ACHN (cell line): Measurements from ENCODE around the gene USP21.

Experiments
- DNase-seq: peaks from one replicate; pipeline ENCODE4 v3.0.0-alpha.2; 2015
- in situ Hi-C: cut with HindIII; loops from 2 replicates; pipeline ENCODE4 v1.10.0; 2017; ENCODE audit warnings: low sequenced_read_pairs, low pct_ligation_motif_present, low pct_unique_long_range_greater_than_20kb

USP21 gene

DNA sequence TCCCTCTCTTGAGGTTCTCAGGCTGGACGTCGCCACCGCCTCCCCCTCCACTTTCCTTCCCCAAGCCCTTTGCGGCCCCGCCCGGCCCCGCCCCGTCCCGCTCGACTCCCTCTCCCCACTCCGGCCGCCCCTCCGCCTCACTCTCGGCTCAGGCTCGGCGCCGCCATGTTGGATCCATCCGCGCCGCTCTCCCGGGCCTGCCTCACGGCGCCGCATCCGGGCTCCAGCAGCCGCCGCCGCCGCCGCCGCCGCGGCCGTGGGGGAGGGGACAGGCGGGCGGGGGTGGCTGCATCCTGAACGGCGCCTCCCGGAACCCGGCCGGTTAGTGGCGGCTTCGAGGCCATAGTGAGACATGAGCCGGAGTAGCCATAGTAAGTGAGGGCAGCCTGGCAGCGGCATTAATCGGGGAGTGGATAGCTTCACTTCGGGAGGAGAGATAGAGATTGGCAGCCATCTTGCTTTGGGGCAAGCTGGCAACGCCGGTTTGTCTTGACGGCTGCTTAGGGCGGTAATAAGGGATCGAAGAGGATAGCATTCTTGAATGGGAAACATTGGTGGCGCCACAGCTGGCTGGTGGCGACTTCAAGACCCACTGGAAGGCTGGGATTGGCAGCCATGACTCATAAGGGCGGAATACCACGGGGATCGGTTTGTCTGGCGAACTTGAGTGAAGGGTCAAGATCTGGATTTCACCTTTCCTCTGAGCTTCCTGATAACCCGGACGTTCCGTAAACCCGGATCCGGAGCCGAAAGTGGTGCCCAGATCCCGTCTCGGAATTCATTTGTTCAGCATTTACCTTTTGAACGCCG, 26.7 kb upstream of the USP21 start, which contains the start of gene DEDD:
Gene DEDD (minus strand): TSS at position 258 of the 810 bp plus-strand sequence. CDS start 8,205 bp downstream, outside the sequence.
- in situ Hi-C loops, result no loop called here
- peak; percentile 98 for DNase-seq

DNA sequence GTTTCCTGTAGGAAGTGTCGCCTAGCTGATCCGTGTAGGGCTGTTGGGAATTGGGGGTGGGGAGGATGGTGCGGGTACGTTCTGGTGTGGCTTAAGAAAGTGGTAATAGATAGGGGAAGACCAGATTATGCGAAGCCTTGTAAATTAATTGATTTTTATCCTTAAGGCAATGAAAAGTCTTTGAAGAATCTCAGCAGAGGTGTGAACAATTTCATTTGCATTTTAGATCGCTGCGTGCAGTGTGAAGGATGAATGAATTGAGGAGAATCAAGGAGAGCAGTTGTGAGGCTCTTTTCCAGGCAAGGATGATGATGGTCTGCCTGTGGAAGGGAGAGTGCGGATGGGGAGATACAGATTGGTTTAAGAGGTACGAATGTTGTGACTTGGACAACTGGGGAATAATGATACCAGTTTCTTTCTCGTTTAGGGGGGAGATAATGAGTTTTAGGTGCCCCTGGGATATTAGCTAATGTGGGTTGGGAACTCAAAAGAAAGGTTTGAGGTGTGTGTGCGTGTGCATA, 26.0 kb upstream of the USP21 start:
- in situ Hi-C loops, result no loop called here
- no peak for DNase-seq

DNA sequence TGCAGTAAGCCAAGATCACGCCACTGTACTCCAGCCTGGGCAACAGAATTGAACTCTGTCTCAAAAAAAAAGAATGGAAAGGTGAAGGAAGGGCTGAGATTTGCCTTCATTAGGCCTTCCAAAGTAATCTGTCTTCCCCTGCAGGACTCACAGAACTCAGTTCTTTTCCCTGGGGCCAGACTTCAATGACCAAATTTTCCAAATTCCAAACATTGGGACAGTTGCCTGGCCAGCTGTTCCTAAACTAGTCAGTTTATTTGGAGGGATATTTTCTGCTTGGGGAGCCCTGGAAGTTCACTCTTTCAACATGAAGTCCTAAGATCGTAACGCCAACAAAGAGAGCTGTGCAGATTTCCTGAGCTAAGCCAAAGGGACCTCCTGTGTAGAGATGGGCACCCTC, 21.4 kb upstream of the USP21 start:
- in situ Hi-C loops, result no loop called here
- DNase-seq, result no peak

DNA sequence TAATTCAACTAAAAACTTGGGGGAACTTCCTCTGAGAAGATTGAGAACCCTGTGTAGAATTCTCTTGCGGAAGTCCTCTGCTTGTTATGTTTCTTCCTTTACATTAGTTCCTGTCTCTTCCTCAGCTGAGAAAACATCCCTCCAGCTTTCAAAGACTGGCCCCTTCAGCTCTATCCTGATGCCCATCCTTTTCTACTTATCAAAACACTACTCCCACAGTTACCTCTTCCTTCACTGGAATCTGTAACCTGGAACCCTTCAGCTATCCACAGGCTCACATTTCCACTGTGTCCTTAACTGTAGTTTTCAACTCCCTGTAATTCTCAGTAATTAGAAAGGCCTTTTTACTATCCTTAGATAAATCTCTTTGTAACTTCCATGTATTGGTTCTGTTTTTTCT, 20.9 kb upstream of the USP21 start:
- in situ Hi-C loops, result no loop called here
- no peak for DNase-seq

DNA sequence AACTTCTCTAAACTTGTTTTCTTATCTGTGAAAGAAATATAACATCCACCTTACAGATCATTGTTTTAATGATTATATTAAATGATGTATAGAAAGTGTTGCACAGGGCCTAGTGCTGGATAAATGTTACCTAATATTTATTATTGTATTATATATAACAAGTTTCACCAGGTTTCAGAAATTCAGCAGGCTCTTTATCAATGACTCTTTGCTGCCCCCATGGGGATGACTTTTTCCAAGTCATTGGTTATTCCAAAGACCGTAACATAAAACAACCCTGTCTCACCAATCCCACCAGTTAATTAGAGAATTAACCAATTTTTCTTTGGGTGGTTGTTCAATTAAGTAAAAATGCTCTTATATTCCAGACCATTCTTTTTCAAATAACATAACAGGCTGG, 19.5 kb upstream of the USP21 start:
- DNase-seq, result peak; percentile 60
- in situ Hi-C loops, result no loop called here

DNA sequence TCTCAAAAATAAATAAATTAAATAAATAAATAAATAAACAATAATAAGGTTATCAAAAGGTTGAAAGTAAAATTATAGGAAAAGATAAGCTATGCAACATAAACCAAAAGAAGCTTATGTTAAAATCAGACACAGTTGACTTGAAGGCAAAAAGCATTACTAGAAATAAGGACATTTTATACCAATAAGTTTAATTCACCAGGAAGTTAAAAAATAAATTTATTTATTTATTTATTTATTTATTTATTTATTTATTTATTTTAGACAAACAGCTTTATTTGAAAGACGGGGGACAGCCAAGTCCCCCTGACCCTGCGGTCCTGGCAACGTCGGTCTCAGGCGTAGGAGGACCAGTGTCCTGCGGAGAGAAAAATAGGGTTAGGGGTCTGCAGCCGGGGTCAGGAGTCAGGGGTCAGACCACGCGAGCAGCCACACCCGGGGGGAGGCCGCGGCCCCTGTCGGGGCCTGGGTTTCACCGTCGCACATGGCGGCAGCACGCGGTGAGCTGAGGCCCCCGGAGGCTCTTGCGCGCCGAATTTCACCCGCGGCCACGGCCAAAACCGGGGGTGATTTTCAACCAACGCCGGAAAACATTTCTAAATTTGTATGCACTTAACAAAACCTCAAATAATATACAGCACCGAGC, 18.4 kb upstream of the USP21 start:
- in situ Hi-C loops, result no loop called here
- DNase-seq, result no peak

DNA sequence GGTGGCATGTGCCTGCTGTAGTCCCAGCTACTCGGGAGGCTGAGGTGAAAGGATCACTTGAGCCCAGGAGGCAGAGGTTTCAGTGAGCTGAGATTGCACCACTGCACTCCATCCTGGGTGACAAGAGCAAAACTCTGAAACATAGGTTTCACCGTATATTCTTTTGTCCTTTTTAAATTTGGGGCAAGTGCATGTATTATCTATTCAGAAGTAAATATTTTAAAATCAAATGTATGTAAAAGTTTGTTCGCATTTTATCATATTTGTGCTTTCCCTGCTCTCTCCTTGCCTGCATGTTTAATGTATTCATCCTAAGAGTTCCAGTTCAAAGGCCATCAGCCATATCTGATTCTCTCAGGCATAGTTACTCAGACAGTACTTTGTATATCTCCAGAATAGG, 13.5 kb upstream of the USP21 start:
- DNase-seq, result no peak
- in situ Hi-C loops, result no loop called here

DNA sequence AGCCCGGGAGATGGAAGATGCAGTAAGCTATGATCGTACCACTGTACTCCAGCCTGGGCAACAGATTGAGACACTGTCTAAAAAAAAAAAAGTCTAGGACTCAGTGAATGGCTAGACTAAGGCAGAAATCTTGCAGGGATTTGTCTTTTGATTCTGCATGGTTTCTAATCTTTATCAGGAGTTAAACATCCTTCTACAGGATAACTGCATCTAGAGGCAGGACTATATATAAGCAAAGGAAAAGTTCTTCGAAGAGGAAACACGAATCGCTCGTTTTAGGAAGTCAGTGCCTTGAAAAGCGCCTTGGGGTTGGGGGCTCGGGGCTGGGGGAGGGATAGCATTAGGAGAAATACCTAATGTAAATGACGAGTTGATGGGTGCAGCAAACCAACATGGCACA, 6.1 kb upstream of the USP21 start:
- in situ Hi-C loops, result no loop called here
- DNase-seq, result no peak

DNA sequence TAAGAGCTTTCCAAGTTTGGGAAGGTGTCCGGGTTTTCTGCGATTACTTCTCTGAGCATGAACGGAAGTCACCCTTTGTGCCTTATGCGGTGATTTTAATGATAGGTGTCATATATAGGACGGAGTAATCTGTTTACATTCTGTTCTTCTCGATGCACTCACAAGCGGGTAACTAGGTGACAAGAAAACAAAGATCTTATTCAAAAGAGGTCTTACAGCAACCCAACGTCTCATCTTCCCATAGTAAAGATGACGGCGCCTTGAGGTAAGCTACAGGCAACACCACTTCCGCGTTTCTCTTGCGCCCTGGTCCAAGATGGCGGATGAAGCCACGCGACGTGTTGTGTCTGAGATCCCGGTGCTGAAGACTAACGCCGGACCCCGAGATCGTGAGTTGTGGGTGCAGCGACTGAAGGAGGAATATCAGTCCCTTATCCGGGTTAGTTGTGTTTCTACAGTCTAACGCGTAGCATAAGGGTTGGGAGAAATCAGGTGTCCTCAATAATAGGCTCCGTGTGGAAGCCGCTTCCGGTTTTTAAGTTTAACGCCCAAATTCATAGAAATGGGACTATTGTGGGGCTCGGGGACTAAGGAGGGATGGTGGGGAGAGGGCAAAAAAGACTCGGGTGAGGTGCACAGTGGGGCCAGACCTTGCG, 5.5 kb upstream of the USP21 start, which contains the start of gene UFC1:
Gene UFC1 (plus strand): TSS at position 297 of the 656 bp plus-strand sequence. CDS start 20 bp downstream, at position 317.
- peak; percentile 92 for DNase-seq
- in situ Hi-C loops, result no loop called here

DNA sequence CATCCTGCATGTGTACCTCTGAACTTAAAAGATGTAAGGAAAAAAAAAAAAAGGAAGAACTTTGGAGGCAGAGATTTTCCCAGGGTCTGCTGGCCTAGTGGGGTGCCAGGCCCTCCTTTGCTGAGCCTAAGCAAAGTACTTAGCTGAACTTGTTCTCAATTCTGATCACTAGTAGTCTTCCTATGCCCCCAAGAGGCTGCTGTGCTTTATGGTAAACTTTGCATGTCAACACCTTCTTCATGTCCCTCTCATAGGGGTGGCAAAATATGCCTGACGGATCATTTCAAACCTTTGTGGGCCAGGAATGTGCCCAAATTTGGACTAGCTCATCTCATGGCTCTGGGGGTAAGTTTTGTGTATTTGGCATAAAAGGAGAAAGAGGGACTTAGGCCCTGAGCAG, 1.4 kb upstream of the USP21 start:
- no peak for DNase-seq
- in situ Hi-C loops, result no loop called here

DNA sequence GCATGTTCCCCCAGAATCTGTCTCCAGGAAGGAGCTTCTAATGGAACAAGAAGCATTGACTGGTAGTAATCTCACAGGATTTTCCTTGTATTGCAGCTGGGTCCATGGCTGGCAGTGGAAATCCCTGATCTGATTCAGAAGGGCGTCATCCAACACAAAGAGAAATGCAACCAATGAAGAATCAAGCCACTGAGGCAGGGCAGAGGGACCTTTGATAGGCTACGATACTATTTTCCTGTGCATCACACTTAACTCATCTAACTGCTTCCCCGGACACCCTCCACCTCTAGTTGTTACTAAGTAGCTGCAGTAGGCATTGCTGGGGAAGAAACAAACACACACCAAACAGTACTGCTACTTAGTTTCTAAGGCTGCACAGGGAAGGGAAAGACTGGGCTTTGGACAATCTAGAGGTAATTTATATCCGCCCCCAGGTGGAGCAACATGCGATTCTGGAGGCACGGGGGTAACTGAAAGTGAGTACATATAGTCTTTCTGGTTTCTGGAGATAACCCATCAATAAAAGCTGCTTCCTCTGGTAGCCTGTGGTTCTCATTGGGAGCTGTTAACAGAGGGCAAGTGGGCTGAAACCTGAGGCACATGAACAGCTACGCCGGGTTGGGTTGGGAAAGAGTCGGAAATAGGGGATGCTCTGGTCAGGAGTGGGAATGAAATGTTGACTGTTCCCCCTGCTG, 837 bp upstream of the USP21 start:
- no peak for DNase-seq

DNA sequence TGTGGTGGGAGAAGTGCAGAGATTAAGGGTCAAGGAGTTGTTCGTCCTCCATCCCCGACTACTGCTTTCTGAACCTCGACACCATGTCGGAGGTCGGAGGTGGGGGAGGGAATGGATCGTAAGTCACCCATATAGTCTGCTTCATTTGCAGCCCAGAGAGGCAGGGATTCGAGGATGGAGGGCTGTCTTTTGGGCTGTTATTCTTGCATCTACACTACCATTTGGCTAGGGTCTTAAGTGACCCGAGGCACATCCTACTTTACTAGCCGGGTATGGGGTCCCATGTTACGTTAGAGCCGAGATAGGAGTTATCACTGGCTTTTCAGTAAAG, 578 bp downstream of the USP21 start:
- in situ Hi-C loops, result no loop called here
- no peak for DNase-seq

More for the DNA sequence above, 837 bp upstream of the USP21 start:
- in situ Hi-C loops, result no loop called here

DNA sequence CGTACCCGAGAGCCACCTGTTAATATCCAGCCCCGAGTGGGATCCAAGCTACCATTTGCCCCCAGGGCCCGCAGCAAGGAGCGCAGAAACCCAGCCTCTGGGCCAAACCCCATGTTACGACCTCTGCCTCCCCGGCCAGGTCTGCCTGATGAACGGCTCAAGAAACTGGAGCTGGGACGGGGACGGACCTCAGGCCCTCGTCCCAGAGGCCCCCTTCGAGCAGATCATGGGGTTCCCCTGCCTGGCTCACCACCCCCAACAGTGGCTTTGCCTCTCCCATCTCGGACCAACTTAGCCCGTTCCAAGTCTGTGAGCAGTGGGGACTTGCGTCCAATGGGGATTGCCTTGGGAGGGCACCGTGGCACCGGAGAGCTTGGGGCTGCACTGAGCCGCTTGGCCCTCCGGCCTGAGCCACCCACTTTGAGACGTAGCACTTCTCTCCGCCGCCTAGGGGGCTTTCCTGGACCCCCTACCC, 1.4 kb downstream of the USP21 start:
- in situ Hi-C loops, result no loop called here
- no peak for DNase-seq

DNA sequence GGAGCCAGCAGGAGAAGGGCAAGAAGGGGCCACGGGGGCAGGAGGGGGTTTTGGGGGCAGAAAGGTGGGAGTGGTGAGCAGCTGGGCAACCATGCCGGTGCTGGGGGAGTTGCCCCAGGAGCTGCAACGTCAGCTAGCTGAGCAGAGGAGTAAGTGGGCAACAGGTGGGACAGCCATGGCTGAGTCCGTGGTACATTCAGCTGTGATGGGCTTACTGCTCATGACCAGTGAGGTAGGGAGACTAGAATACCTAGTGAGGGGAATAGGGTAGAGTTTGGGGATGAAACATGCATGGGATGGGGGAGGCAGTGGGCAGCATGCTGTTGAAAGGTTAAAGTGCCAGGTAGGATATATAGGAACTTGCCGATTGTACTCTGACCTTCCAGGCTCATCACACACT, 2.4 kb downstream of the USP21 start:
- no peak for DNase-seq
- in situ Hi-C loops, result no loop called here

DNA sequence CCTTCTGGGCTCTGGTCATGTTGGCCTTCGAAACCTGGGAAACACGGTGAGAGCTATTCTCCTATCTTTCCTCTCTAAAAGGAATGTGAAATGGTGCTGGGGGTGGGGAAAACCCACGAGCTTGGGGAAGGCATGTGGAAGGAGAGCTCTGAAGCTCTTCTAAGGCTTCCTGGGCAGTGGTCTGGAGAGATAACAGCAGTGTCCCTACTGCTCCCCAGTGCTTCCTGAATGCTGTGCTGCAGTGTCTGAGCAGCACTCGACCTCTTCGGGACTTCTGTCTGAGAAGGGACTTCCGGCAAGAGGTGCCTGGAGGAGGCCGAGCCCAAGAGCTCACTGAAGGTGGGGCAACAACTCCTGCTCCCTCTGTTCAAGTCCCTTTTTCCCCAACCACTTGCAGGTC, 2.8 kb downstream of the USP21 start:
- DNase-seq, result no peak
- in situ Hi-C loops, result no loop called here

DNA sequence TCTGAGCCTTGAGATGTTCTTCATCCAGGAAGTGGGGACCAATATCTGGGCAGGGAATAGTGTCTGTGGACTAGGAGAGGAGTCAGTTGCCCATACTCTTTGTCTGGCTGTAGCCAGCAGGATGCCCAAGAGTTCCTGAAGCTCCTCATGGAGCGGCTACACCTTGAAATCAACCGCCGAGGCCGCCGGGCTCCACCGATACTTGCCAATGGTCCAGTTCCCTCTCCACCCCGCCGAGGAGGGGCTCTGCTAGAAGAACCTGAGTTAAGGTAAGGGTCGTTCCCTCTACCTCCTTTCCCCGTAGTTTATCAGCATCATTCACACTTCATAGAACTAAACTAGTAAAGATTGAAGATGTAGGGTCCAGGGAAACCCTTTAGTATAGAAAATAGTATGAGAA, 3.5 kb downstream of the USP21 start:
- in situ Hi-C loops, result no loop called here
- no peak for DNase-seq

DNA sequence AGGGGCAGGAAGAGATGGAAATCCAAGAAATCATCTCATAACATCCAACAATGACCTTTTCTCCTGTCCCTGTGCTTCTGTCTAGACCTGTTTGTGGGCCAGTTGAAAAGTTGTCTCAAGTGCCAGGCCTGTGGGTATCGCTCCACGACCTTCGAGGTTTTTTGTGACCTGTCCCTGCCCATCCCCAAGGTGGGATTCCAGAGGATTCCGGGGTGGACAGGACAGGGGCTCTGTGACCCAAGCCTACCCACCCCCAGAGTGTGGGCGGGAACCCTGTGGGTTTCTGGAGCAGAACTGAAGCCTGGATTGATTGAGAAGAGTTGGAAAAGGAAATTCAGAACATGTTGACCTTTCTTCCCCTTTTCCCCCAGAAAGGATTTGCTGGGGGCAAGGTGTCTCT, 4.5 kb downstream of the USP21 start:
- DNase-seq, result no peak
- in situ Hi-C loops, result no loop called here

DNA sequence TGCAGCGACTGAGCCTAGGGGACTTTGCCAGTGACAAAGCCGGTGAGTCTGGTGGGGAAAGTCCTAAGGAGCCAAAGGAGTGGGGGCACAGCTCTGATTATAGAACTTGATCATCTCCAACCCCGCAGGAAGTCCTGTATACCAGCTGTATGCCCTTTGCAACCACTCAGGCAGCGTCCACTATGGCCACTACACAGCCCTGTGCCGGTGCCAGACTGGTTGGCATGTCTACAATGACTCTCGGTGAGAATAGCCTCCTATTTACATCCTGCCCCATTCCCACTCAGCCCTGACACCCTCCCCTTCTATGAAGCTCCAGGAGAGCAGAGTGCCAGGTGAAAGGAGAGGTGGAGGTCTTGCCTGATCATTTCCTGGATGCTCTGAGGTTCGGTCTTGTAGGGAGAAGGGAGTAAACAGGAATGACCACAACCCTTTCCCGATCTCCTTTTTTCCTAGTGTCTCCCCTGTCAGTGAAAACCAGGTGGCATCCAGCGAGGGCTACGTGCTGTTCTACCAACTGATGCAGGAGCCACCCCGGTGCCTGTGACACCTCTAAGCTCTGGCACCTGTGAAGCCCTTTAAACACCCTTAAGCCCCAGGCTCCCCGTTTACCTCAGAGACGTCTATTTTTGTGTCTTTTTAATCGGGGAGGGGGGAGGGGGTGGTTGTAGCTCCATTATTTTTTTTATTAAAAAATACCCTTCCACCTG, 5.8 kb downstream of the USP21 start:
- no peak for DNase-seq
- in situ Hi-C loops, result no loop called here
